Endothelial cell of umbilical vein (primary cell): ENCODE results near the gene EML6. TPM values are rescaled to one million over a fixed set of nuclear protein-coding genes. Genes with fewer than 3 reads are reported as not detected.

Source experiments
- BruUV-seq: library from RNA; stranded (reverse); fragments of 400-500 nt; replicated peaks from 2 replicates; lab custom pipeline; 2021; lab: Mats Ljungman, UMichigan
- CTCF ChIA-PET: fragments of 300-600, 350-600 bp; sonication (Branson Sonifier 250); formaldehyde crosslinking; loops from one replicate; lab custom pipeline; 2021; ENCODE audit warnings: antibody characterized with exemption, inconsistent platforms; lab: Charles Lee
- POLR2A ChIA-PET: fragments of 300-600, 350-600 bp; sonication (Branson Sonifier 250); formaldehyde crosslinking; loops from one replicate; lab custom pipeline; 2021; ENCODE audit warnings: antibody characterized with exemption, inconsistent platforms; lab: Charles Lee
- DNase-seq: peaks from one replicate; pipeline ENCODE4 v3.0.0-alpha.2; 2011; ENCODE audit warnings: low read depth, low spot score
- FAIRE-seq: peaks from 2 replicates; lab custom pipeline; 2011; peaks lifted over from hg19 to GRCh38; lab: Jason Lieb, UNC
- H2AFZ ChIP-seq: 2 replicates; pipeline ENCODE4 v1.6.0; 2012; ENCODE audit warnings: low read depth, low read length, control low read depth, inconsistent platforms
- H3K27ac ChIP-seq: 2 replicates; pipeline ENCODE4 v1.5.1; 2011; ENCODE audit warnings: low read depth, mild to moderate bottlenecking, control low read depth, low read length, moderate library complexity; ENCODE audit not compliant: insufficient read depth
- H3K27me3 ChIP-seq, 2 experiments: 2 replicates each; pipeline versions ENCODE4 v1.6.0 to v1.6.1; 2011; ENCODE audit warnings: low read length in 2 of 2, mixed read lengths in 1 of 2; ENCODE audit not compliant: control insufficient read depth in 2 of 2, insufficient read depth in 2 of 2
- H3K36me3 ChIP-seq, 2 experiments: 2 replicates in 1 of 2; 3 replicates in 1 of 2; pipeline ENCODE4 v1.5.1; 2011; ENCODE audit warnings: low read length in 2 of 2, mild to moderate bottlenecking in 1 of 2, moderate library complexity in 1 of 2; ENCODE audit not compliant: control insufficient read depth in 2 of 2, insufficient read depth in 2 of 2; ENCODE audit errors: extremely low read depth in 1 of 2
- H3K4me1 ChIP-seq: 3 replicates; pipeline ENCODE4 v1.5.1; 2011; ENCODE audit warnings: mild to moderate bottlenecking, low read length; ENCODE audit not compliant: control insufficient read depth, insufficient read depth; ENCODE audit errors: extremely low read depth
- H3K4me2 ChIP-seq: 2 replicates; pipeline ENCODE4 v1.6.1; 2011; ENCODE audit warnings: low read length, control low read depth, mixed read lengths; ENCODE audit not compliant: insufficient read depth
- H3K4me3 ChIP-seq, 3 experiments: fragments of 200-600 bp in 1 of 3; sonication (generic), shearing (Covaris generic) in 1 of 3; replicated peaks in 1 of 3; 2 replicates each; pipeline ENCODE4 v1.5.1; 2011 to 2016; ENCODE audit warnings: control low read depth in 3 of 3, low read length in 3 of 3, mild to moderate bottlenecking in 2 of 3, inconsistent platforms in 1 of 3, low read depth in 1 of 3, moderate library complexity in 1 of 3; ENCODE audit not compliant: insufficient read depth in 1 of 3
- H3K79me2 ChIP-seq: 2 replicates; pipeline ENCODE4 v1.6.0; 2012; ENCODE audit warnings: low read length, inconsistent platforms; ENCODE audit not compliant: control insufficient read depth, insufficient read depth
- H3K9ac ChIP-seq: replicated peaks from 2 replicates; pipeline ENCODE3; 2011; ENCODE audit warnings: low read length, control low read depth; ENCODE audit not compliant: insufficient read depth; ENCODE audit errors: extremely low read depth
- H3K9me1 ChIP-seq: replicated peaks from 3 replicates; pipeline ENCODE4 v1.6.0; 2011; ENCODE audit warnings: mild to moderate bottlenecking, low read length; ENCODE audit not compliant: control insufficient read depth, insufficient read depth; ENCODE audit errors: extremely low read depth
- H3K9me3 ChIP-seq: replicated peaks from 2 replicates; pipeline ENCODE4 v1.5.1; 2012; ENCODE audit warnings: low read length, inconsistent platforms; ENCODE audit not compliant: control insufficient read depth, insufficient read depth
- H4K20me1 ChIP-seq: replicated peaks from 2 replicates; pipeline ENCODE3; 2011; ENCODE audit warnings: mild to moderate bottlenecking, low read length; ENCODE audit not compliant: control insufficient read depth, insufficient read depth; ENCODE audit errors: extremely low read depth
- EZH2 ChIP-seq: IDR thresholded peaks from 2 replicates; pipeline ENCODE4 v1.6.1; 2012; ENCODE audit warnings: borderline replicate concordance, low read depth, mild to moderate bottlenecking, moderate library complexity, low read length, inconsistent platforms; ENCODE audit not compliant: severe bottlenecking
- FOS ChIP-seq: IDR thresholded peaks from 2 replicates; pipeline ENCODE4 v1.6.1; 2011; ENCODE audit warnings: mild to moderate bottlenecking, low read length, moderate library complexity, borderline replicate concordance; ENCODE audit not compliant: insufficient read depth
- GATA2 ChIP-seq: IDR thresholded peaks from 2 replicates; pipeline ENCODE4 v1.7.0; 2011; ENCODE audit warnings: low read depth, mild to moderate bottlenecking, moderate library complexity, mixed read lengths, low read length; ENCODE audit not compliant: insufficient read length, insufficient read depth
- JUN ChIP-seq: IDR thresholded peaks from 2 replicates; pipeline ENCODE4 v1.6.1; 2011; ENCODE audit warnings: borderline replicate concordance, low read depth; ENCODE audit not compliant: insufficient read length, insufficient read depth
- MAX ChIP-seq: IDR thresholded peaks from 2 replicates; pipeline ENCODE4 v1.6.1; 2011; ENCODE audit not compliant: insufficient read depth, insufficient read length
- MYC ChIP-seq: IDR thresholded peaks from one replicate; pipeline ENCODE4 v1.6.1; 2011; ENCODE audit warnings: mild to moderate bottlenecking, low read depth, low read length
- POLR2A ChIP-seq: IDR thresholded peaks from 2 replicates; pipeline ENCODE4 v1.6.1; 2012; ENCODE audit warnings: low read depth, mild to moderate bottlenecking, control low read depth, low read length
- POLR2AphosphoS5 ChIP-seq: IDR thresholded peaks from 2 replicates; pipeline ENCODE4 v1.6.1; 2012; ENCODE audit warnings: low read depth, mild to moderate bottlenecking, control low read depth, low read length, moderate library complexity; ENCODE audit not compliant: insufficient read depth
- dilution Hi-C: fragments of 300-500 bp; cut with MboI; formaldehyde crosslinking; loops from one replicate; pipeline ENCODE4 v1.15.0; 2019; ENCODE audit warnings: low sequenced_read_pairs; ENCODE audit not compliant: extremely low pct_ligation_motif_present
- intact Hi-C: fragments of 100-400 bp; cut with micrococcal nuclease; formaldehyde crosslinking; loops from one replicate; pipeline ENCODE4 v1.10.0; 2022
- polyA plus RNA-seq, 4 experiments: library from polyadenylated mRNA; depleted of rRNA in 3 of 4; stranded (reverse) in 3 of 4; unstranded in 1 of 4; fragments of >200 nt; gene quantifications; 2 replicates each; pipeline versions ENCODE4 v1.2.1 to v1.2.3, GENCODE V29; 2011 to 2012; ENCODE audit warnings: missing spikeins in 1 of 4
- total RNA-seq: library from RNA; stranded (reverse); gene quantifications from 2 replicates; pipeline ENCODE4 v1.2.3, GENCODE V29; 2021
- TF ChIP-seq, protein P1 (sequence below), 2 donors: IDR thresholded peaks; 1 replicate in 1 of 2; 2 replicates in 1 of 2; pipeline ENCODE4 v1.5.1; 2011; ENCODE audit warnings: low read length in 2 of 2, mild to moderate bottlenecking in 2 of 2, moderate library complexity in 2 of 2, control low read depth in 1 of 2, inconsistent platforms in 1 of 2, low read depth in 1 of 2; ENCODE audit not compliant: insufficient read depth in 1 of 2; ENCODE audit errors: extremely low read depth in 1 of 2

The EML6 gene
- total and polyA plus RNA-seq, 2 donors (not counting 3 experiments of a cell fraction or from before 2014, with no cell fraction given) = 0.79 to 2.1 TPM

DNA sequence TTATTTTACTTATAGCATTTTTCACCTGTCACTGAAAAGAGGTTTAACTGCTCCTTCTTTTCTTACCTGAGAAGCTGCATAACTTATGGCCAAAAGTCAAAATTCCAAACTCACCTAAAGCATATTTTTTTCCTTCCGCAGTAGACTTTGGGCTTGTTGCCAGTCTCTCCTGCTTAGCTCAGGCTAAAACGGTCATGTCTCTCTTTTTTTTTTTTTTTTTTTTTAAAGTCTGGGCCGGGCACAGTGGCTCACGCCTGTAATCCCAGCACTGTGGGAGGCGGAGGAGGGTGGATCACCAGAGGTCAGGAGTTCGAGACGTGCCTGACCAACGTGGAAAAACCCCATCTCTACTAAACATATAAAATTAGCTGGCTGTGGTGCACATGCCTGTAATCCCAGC lies 213.3 kb downstream of the EML6 start:
- Histone ChIP-seq H3K4me3 (no peak overlapping the region), H3K27me3 (peaks cover 6 to 9% of the 10 kb centered on the region in 2 experiments), H3K36me3 (no peaks in the 10 kb centered on the region), H3K9ac (no peak overlapping the region), H3K27ac (no peak overlapping the region), H3K4me1 (no peaks in the 10 kb centered on the region), H4K20me1 (no peaks in the 10 kb centered on the region), H3K9me3 (no peaks in the 10 kb centered on the region), H3K9me1 (no peaks in the 10 kb centered on the region), H3K79me2 (no peaks in the 10 kb centered on the region), H2AFZ (no peak overlapping the region), H3K4me2 (no peak overlapping the region)
- BruUV-seq = no TSS peak
- intact Hi-C loops (no loop called here), dilution Hi-C loops (no loop called here)
- ChIA-PET POLR2A (no interaction called here), CTCF (no interaction called here)
- DNase-seq = no peak
- FAIRE-seq = no peak
- TF ChIP-seq MYC (no peak), POLR2A (no peak), EZH2 (no peak), FOS (no peak), POLR2AphosphoS5 (no peak), MAX (no peak), GATA2 (no peak), JUN (no peak)
- TF ChIP-seq, protein P1, sequence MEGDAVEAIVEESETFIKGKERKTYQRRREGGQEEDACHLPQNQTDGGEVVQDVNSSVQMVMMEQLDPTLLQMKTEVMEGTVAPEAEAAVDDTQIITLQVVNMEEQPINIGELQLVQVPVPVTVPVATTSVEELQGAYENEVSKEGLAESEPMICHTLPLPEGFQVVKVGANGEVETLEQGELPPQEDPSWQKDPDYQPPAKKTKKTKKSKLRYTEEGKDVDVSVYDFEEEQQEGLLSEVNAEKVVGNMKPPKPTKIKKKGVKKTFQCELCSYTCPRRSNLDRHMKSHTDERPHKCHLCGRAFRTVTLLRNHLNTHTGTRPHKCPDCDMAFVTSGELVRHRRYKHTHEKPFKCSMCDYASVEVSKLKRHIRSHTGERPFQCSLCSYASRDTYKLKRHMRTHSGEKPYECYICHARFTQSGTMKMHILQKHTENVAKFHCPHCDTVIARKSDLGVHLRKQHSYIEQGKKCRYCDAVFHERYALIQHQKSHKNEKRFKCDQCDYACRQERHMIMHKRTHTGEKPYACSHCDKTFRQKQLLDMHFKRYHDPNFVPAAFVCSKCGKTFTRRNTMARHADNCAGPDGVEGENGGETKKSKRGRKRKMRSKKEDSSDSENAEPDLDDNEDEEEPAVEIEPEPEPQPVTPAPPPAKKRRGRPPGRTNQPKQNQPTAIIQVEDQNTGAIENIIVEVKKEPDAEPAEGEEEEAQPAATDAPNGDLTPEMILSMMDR (IDR thresholded peaks at IDR 0.05; ENCODE audit: extremely low read depth in 1 of 2, insufficient read depth in 1 of 2, low read depth in 1 of 2, low read length in 2 of 2) = no peak
